GM12891 (cell line): Measurements from ENCODE around the gene ELP6.

Experiments used
- DNase-seq: peaks from one replicate; pipeline ENCODE4 v3.0.0; 2011; ENCODE audit warnings: low spot score; ENCODE audit not compliant: insufficient read length
- FAIRE-seq: peaks from 2 replicates; lab custom pipeline; 2011; peaks lifted over from hg19 to GRCh38; lab: Jason Lieb, UNC
- PAX5 ChIP-seq: IDR thresholded peaks from 2 replicates; pipeline ENCODE4 v1.6.1; 2011; ENCODE audit warnings: low read length, moderate library complexity, mild to moderate bottlenecking; ENCODE audit not compliant: insufficient read depth, severe bottlenecking
- POLR2A ChIP-seq: IDR thresholded peaks from 2 replicates; pipeline ENCODE4 v1.6.1; 2011; ENCODE audit warnings: low read depth, low read length, control low read depth
- POLR2AphosphoS5 ChIP-seq: IDR thresholded peaks from 2 replicates; pipeline ENCODE4 v1.6.1; 2011; ENCODE audit warnings: low read depth, low read length, control low read depth
- POU2F2 ChIP-seq: IDR thresholded peaks from 2 replicates; pipeline ENCODE4 v1.6.1; 2011; ENCODE audit warnings: low read depth, mild to moderate bottlenecking, control low read depth, low read length, moderate library complexity
- SPI1 ChIP-seq: IDR thresholded peaks from 2 replicates; pipeline ENCODE4 v1.6.1; 2011; ENCODE audit warnings: low read depth, low read length, control low read depth
- TAF1 ChIP-seq: IDR thresholded peaks from 2 replicates; pipeline ENCODE4 v1.6.1; 2011; ENCODE audit warnings: low read depth, low read length, control low read depth

ELP6 gene

GRCh38 chr3:47456984-47457383, 56.5 kb downstream of the ELP6 start:
- no peak for DNase-seq
- no peak for TF ChIP-seq PAX5
- TF ChIP-seq POLR2AphosphoS5: no peak
- no peak for TF ChIP-seq SPI1
- no peak for TF ChIP-seq TAF1
- TF ChIP-seq POLR2A: no peak
- TF ChIP-seq POU2F2: no peak
- FAIRE-seq: no peak

- DNase-seq: no peak
- no peak for FAIRE-seq
- TF ChIP-seq SPI1 (no peak), PAX5 (no peak), POLR2AphosphoS5 (no peak)
Observed at GRCh38 chr3:47455806-47456452, 57.6 kb downstream of the ELP6 start.

GRCh38 chr3:47452453-47453215, 60.9 kb downstream of the ELP6 start:
- no peak for TF ChIP-seq TAF1
- TF ChIP-seq POLR2A: no peak
- TF ChIP-seq SPI1: no peak
- TF ChIP-seq POU2F2: no peak
- TF ChIP-seq PAX5: no peak
- no peak for TF ChIP-seq POLR2AphosphoS5
- no peak for FAIRE-seq
- DNase-seq: no peak
